HepG2 (cell line): ENCODE results near the gene TIAM2. TPM values are rescaled to one million over a fixed set of nuclear protein-coding genes. Genes with fewer than 3 reads are reported as not detected.
"Not testable (repeated sequence)": the region's sequence is repeated elsewhere in the genome, so short reads cannot be mapped to it uniquely, and the experiment has no call there.

Experiments used
- ATAC-seq: fragments of 200-7000 bp; cut with Tn5 transposase; 3 replicates; pipeline ENCODE4 v1.9.1; 2020; ENCODE audit warnings: mild to moderate bottlenecking, moderate library complexity
- BruUV-seq: library from RNA; stranded (reverse); fragments of 400-500 nt; replicated peaks from 2 replicates; lab custom pipeline; 2021; lab: Mats Ljungman, UMichigan
- CTCF ChIA-PET: fragments of 300-600 bp; formaldehyde crosslinking; extraction: SDS; loops from one replicate; lab custom pipeline; 2021; ENCODE audit warnings: low total read pairs, inconsistent platforms, low intra/inter-chr PET ratio; lab: Yijun Ruan, JAX
- POLR2A ChIA-PET: fragments of 350-600 bp; sonication (Branson Sonifier 250); formaldehyde crosslinking; loops from one replicate; lab custom pipeline; 2020; ENCODE audit warnings: antibody characterized with exemption, inconsistent platforms; lab: Yijun Ruan, JAX
- DNase-seq: peaks from one replicate; pipeline ENCODE4 v3.0.0-alpha.2; 2015; ENCODE audit warnings: low spot score
- FAIRE-seq: peaks from 3 replicates; lab custom pipeline; 2011; peaks lifted over from hg19 to GRCh38; lab: Jason Lieb, UNC
- H2AFZ ChIP-seq: one replicate; pipeline ENCODE4 v1.6.1; 2011; ENCODE audit warnings: low read length, inconsistent platforms
- H3K27ac ChIP-seq: fragments of 300-600 bp; 3 replicates; pipeline ENCODE4 v1.8.0; 2011; ENCODE audit warnings: mixed run types, mild to moderate bottlenecking, mixed read lengths, low read length, inconsistent platforms; ENCODE audit not compliant: insufficient read depth; ENCODE audit errors: extremely low read length
- H3K27me3 ChIP-seq, 2 experiments: fragments of 200-600 bp in 1 of 2; 2 replicates in 1 of 2; 3 replicates in 1 of 2; pipeline versions ENCODE4 v1.6.0 to v1.8.0; 2011; ENCODE audit warnings: low read length in 2 of 2, mild to moderate bottlenecking in 2 of 2, moderate library complexity in 2 of 2, inconsistent platforms in 1 of 2; ENCODE audit not compliant: insufficient read depth in 2 of 2, control insufficient read depth in 1 of 2
- H3K36me3 ChIP-seq, 2 experiments: fragments of 200-600 bp in 1 of 2; replicated peaks in 1 of 2; 2 replicates in 1 of 2; 3 replicates in 1 of 2; pipeline versions ENCODE4 v1.5.1 to v1.8.0; 2011; ENCODE audit warnings: low read length in 2 of 2, inconsistent platforms in 1 of 2; ENCODE audit not compliant: insufficient read depth in 2 of 2, control insufficient read depth in 1 of 2
- H3K4me1 ChIP-seq: 2 replicates; pipeline ENCODE4 v1.5.1; 2012; ENCODE audit warnings: low read length, inconsistent platforms; ENCODE audit not compliant: insufficient read depth
- H3K4me2 ChIP-seq: 2 replicates; pipeline ENCODE4 v1.6.0; 2011; ENCODE audit warnings: low read depth, low read length, inconsistent platforms
- H3K4me3 ChIP-seq, 3 experiments: fragments of 200-600 bp in 1 of 3; sonication (generic), shearing (Covaris generic) in 1 of 3; replicated peaks in 1 of 3; 2 replicates each; pipeline ENCODE4 v1.5.1; 2011 to 2016; ENCODE audit warnings: low read length in 3 of 3, inconsistent platforms in 2 of 3, low read depth in 2 of 3, mild to moderate bottlenecking in 2 of 3, control low read depth in 1 of 3, mixed read lengths in 1 of 3; ENCODE audit not compliant: insufficient read depth in 1 of 3
- H3K79me2 ChIP-seq: one replicate; pipeline ENCODE4 v1.6.1; 2011; ENCODE audit warnings: low read length, inconsistent platforms; ENCODE audit not compliant: insufficient read depth
- H3K9ac ChIP-seq: 2 replicates; pipeline ENCODE4 v1.6.0; 2011; ENCODE audit warnings: mild to moderate bottlenecking, low read depth, low read length, inconsistent platforms; ENCODE audit not compliant: insufficient read depth
- H3K9me3 ChIP-seq: 2 replicates; pipeline ENCODE4 v1.5.1; 2012; ENCODE audit warnings: mild to moderate bottlenecking, low read length
- H4K20me1 ChIP-seq: 2 replicates; pipeline ENCODE4 v1.6.0; 2011; ENCODE audit warnings: inconsistent platforms, mild to moderate bottlenecking, low read length, moderate library complexity; ENCODE audit not compliant: insufficient read depth
- RNF2 ChIP-seq: fragments of 450-650 bp; conservative IDR thresholded peaks from 2 replicates; pipeline ENCODE4 v1.6.1; 2016; ENCODE audit warnings: low read depth
- ZNF629 ChIP-seq: sonication (generic); formaldehyde crosslinking; conservative IDR thresholded peaks from 2 replicates; pipeline ENCODE4 v1.5.0; 2020; ENCODE audit warnings: missing genetic modification reagents
- WGBS: methylation state at CpG from one replicate; pipeline ENCODE4 v1.1.6; 2017; ENCODE audit warnings: low lambda C conversion rate; 5-methylcytosine and 5-hydroxymethylcytosine counted together
- in situ Hi-C: cut with HindIII; loops from 2 replicates; pipeline ENCODE4 v1.10.0; 2017; ENCODE audit warnings: low pct_unique_long_range_greater_than_20kb; ENCODE audit not compliant: extremely low pct_ligation_motif_present
- intact Hi-C: fragments of 100-400 bp; cut with micrococcal nuclease; formaldehyde crosslinking; loops from one replicate; pipeline ENCODE4 v1.10.0; 2022; ENCODE audit not compliant: unreplicated experiment
- polyA plus RNA-seq, 8 experiments: library from polyadenylated mRNA; depleted of rRNA in 3 of 8; stranded (reverse) in 7 of 8; unstranded in 1 of 8; fragments of >200 nt; fragmentation: Illumina TruSeq in 4 of 8; extraction: Trizol in 4 of 8; gene quantifications; 2 replicates each; pipeline versions ENCODE4 v1.2.1 to v1.2.3, GENCODE V29; 2011 to 2016; ENCODE audit warnings: low read depth in 4 of 8, missing spikeins in 1 of 8, mixed read lengths in 1 of 8; ENCODE audit not compliant: insufficient read depth in 1 of 8
- total RNA-seq, 5 experiments: library from RNA; depleted of rRNA; stranded (reverse); fragments of >200 nt; fragmentation: Illumina TruSeq; extraction: Trizol; gene quantifications; 2 replicates each; pipeline ENCODE4 v1.2.3, GENCODE V29; 2016; ENCODE audit warnings: low read depth in 1 of 5

Gene TIAM2
- total and polyA plus RNA-seq, 2 of the 13 experiments (the other 11 are each of a cell fraction or from before 2014, with no cell fraction given), result 4.1 to 4.5 TPM

- H3K27ac ChIP-seq, result no peak overlapping the region
- FAIRE-seq (no peak), DNase-seq (no peak), ATAC-seq (no peak)
- no peaks in the 10 kb centered on the region for H3K27me3 ChIP-seq
- BruUV-seq, result no TSS peak
- intact Hi-C loops, result no loop called here
- TF ChIP-seq ZNF629 (CRISPR knock-in tag), result peak; percentile 59
- no peak for TF ChIP-seq RNF2
- H3K4me2 ChIP-seq, result no peak overlapping the region
- 65% methylated on average over 6 of the region's 6 CpGs for WGBS
- H3K4me3 ChIP-seq, result no peak overlapping the region
- H3K9ac ChIP-seq, result no peak overlapping the region
- no peaks in the 10 kb centered on the region for H3K79me2 ChIP-seq
- no peaks in the 10 kb centered on the region for H3K36me3 ChIP-seq
- H2AFZ ChIP-seq, result no peak overlapping the region
- no peaks in the 10 kb centered on the region for H4K20me1 ChIP-seq
- ChIA-PET POLR2A (no interaction called here), CTCF (no interaction called here)
- no peaks in the 10 kb centered on the region for H3K9me3 ChIP-seq
- in situ Hi-C loops, result no loop called here
- no peaks in the 10 kb centered on the region for H3K4me1 ChIP-seq
These were observed 105.5 kb downstream of the TIAM2 start for GRCh38 chr6:155100591-155100990.

GRCh38 chr6:155103083-155103645 is 108.0 kb downstream of the TIAM2 start:
- not testable (repeated sequence) for H3K4me2 ChIP-seq, DNase-seq

More at GRCh38 chr6:155103083-155103645, 108.0 kb downstream of the TIAM2 start:
- H3K27me3 ChIP-seq, H3K4me3 ChIP-seq, intact Hi-C loops, H3K9ac ChIP-seq, H3K79me2 ChIP-seq, H3K36me3 ChIP-seq, H3K27ac ChIP-seq, BruUV-seq, FAIRE-seq, H3K4me1 ChIP-seq, POLR2A ChIA-PET, H4K20me1 ChIP-seq, H3K9me3 ChIP-seq, in situ Hi-C loops, ATAC-seq, CTCF ChIA-PET, H2AFZ ChIP-seq: not testable (repeated sequence)
- WGBS, result 63% methylated on average over 9 of the region's 9 CpGs
